HEK293 (cell line): ENCODE measurements around the gene MRPL4.

ENCODE experiments used
- CTCF ChIP-seq: fragments of 450-650 bp; formaldehyde crosslinking; IDR thresholded peaks from 2 replicates; pipeline ENCODE4 v1.5.1; 2016; ENCODE audit warnings: missing biosample characterization, missing genetic modification characterization
- KLF10 ChIP-seq: fragments of 450-650 bp; IDR thresholded peaks from 2 replicates; pipeline ENCODE4 v1.5.1; 2018; ENCODE audit warnings: missing biosample characterization, mild to moderate bottlenecking, missing genetic modification characterization
- KLF16 ChIP-seq: fragments of 450-650 bp; formaldehyde crosslinking; IDR thresholded peaks from 2 replicates; pipeline ENCODE4 v1.5.1; 2017; ENCODE audit warnings: missing biosample characterization, missing genetic modification characterization
- REPIN1 ChIP-seq: fragments of 450-650 bp; formaldehyde crosslinking; IDR thresholded peaks from 2 replicates; pipeline ENCODE4 v1.5.1; 2017; ENCODE audit warnings: missing biosample characterization, missing genetic modification characterization, low read depth
- REST ChIP-seq: fragments of 450-650 bp; formaldehyde crosslinking; IDR thresholded peaks from 2 replicates; pipeline ENCODE4 v1.5.1; 2016; ENCODE audit warnings: missing biosample characterization, missing genetic modification characterization
- TCF7L2 ChIP-seq: IDR thresholded peaks from 2 replicates; pipeline ENCODE4 v1.6.1; 2011; ENCODE audit warnings: low read depth, mild to moderate bottlenecking, inconsistent platforms, low read length, moderate library complexity, borderline replicate concordance
- ZNF148 ChIP-seq: fragments of 450-650 bp; formaldehyde crosslinking; IDR thresholded peaks from 2 replicates; pipeline ENCODE4 v1.5.0; 2017; ENCODE audit warnings: missing biosample characterization, missing genetic modification characterization, borderline replicate concordance
- ZNF211 ChIP-seq: fragments of 450-650 bp; formaldehyde crosslinking; IDR thresholded peaks from 2 replicates; pipeline ENCODE4 v1.5.1; 2016; ENCODE audit warnings: low read depth, missing biosample characterization, missing genetic modification characterization
- ZNF549 ChIP-seq: fragments of 450-650 bp; IDR thresholded peaks from 2 replicates; pipeline ENCODE4 v1.5.1; 2018; ENCODE audit warnings: missing biosample characterization, missing genetic modification characterization, mild to moderate bottlenecking, inconsistent platforms, moderate library complexity
- ZNF629 ChIP-seq: fragments of 450-650 bp; formaldehyde crosslinking; IDR thresholded peaks from 2 replicates; pipeline ENCODE4 v1.5.1; 2017; ENCODE audit warnings: missing biosample characterization, missing genetic modification characterization
- ZNF76 ChIP-seq: fragments of 450-650 bp; formaldehyde crosslinking; IDR thresholded peaks from 2 replicates; pipeline ENCODE4; 2016; ENCODE audit warnings: low read depth, missing biosample characterization, missing genetic modification characterization, borderline replicate concordance
- ZSCAN5A ChIP-seq: fragments of 450-650 bp; formaldehyde crosslinking; IDR thresholded peaks from 2 replicates; pipeline ENCODE4 v1.5.1; 2016; ENCODE audit warnings: missing biosample characterization, missing genetic modification characterization

GRCh38 chr19:10226021-10226375 lies 26.0 kb upstream of the MRPL4 start:
- no peak for TF ChIP-seq KLF16 (tag by site-specific recombination)
- no peak for TF ChIP-seq REST (tag by site-specific recombination)
- no peak for TF ChIP-seq ZNF148 (tag by site-specific recombination)
- TF ChIP-seq CTCF (tag by site-specific recombination), result no peak
- no peak for TF ChIP-seq TCF7L2
- no peak for TF ChIP-seq ZSCAN5A (tag by site-specific recombination)
- TF ChIP-seq ZNF549 (tag by site-specific recombination), result no peak
- TF ChIP-seq ZNF629, result no peak
- TF ChIP-seq ZNF211, result no peak
- TF ChIP-seq ZNF76 (tag by site-specific recombination), result no peak
- no peak for TF ChIP-seq REPIN1
- TF ChIP-seq KLF10 (tag by site-specific recombination), result no peak
